HepG2 (cell line): ENCODE measurements around the gene CASKIN2. TPM values are rescaled to one million over a fixed set of nuclear protein-coding genes. Genes with fewer than 3 reads are reported as not detected.

Experiments
- CBX5 ChIP-seq: sonication (generic); formaldehyde crosslinking; IDR thresholded peaks from 2 replicates; pipeline ENCODE4 v1.4.0; 2020; ENCODE audit warnings: missing genetic modification reagents, borderline replicate concordance
- DNMT1 ChIP-seq: sonication (generic); formaldehyde crosslinking; IDR thresholded peaks from 2 replicates; pipeline ENCODE4 v1.5.1; 2020; ENCODE audit warnings: mild to moderate bottlenecking, missing genetic modification reagents
- GABPA ChIP-seq, 2 experiments: IDR thresholded peaks; 2 replicates each; pipeline ENCODE4 v1.6.1; 2011 to 2016; ENCODE audit warnings: low read depth in 2 of 2, low read length in 1 of 2, missing biosample characterization in 1 of 2, missing genetic modification characterization in 1 of 2
- HNF1B ChIP-seq: sonication (generic); formaldehyde crosslinking; IDR thresholded peaks from 2 replicates; pipeline ENCODE4 v1.5.1; 2020; ENCODE audit warnings: mild to moderate bottlenecking, moderate library complexity, missing genetic modification reagents
- HOXA7 ChIP-seq: sonication (generic); formaldehyde crosslinking; IDR thresholded peaks from 2 replicates; pipeline ENCODE4 v1.8.1; 2022; ENCODE audit warnings: mild to moderate bottlenecking, missing genetic modification reagents, moderate library complexity
- KDM4B ChIP-seq: sonication (generic); formaldehyde crosslinking; IDR thresholded peaks from 2 replicates; pipeline ENCODE4 v1.4.0; 2020; ENCODE audit warnings: missing genetic modification reagents
- KMT2B ChIP-seq: IDR thresholded peaks from 2 replicates; pipeline ENCODE4 v1.6.1; 2016; ENCODE audit warnings: missing genetic modification reagents, missing compliant biosample characterization
- MAF1 ChIP-seq: sonication (generic); formaldehyde crosslinking; IDR thresholded peaks from 2 replicates; pipeline ENCODE4 v1.5.0; 2020; ENCODE audit warnings: missing genetic modification reagents, borderline replicate concordance
- MIER2 ChIP-seq: IDR thresholded peaks from 2 replicates; pipeline ENCODE4 v1.6.1; 2016; ENCODE audit warnings: missing biosample characterization, missing genetic modification reagents
- NRL ChIP-seq: sonication (generic); formaldehyde crosslinking; IDR thresholded peaks from 2 replicates; pipeline ENCODE4 v1.5.0; 2020; ENCODE audit warnings: missing genetic modification reagents, mild to moderate bottlenecking, moderate library complexity, borderline replicate concordance
- RAD51 ChIP-seq: fragments of 450-650 bp; IDR thresholded peaks from 2 replicates; pipeline ENCODE4 v1.6.1; 2016; ENCODE audit warnings: borderline replicate concordance
- RCOR2 ChIP-seq: IDR thresholded peaks from 2 replicates; pipeline ENCODE4 v1.6.1; 2016; ENCODE audit warnings: missing biosample characterization, missing genetic modification reagents
- SRSF4 ChIP-seq: fragments of 200-400 bp; formaldehyde crosslinking; IDR thresholded peaks from one replicate; pipeline ENCODE4 v1.6.1; 2018; ENCODE audit warnings: mild to moderate bottlenecking, low read depth, low read length, moderate library complexity; ENCODE audit not compliant: poor library complexity, severe bottlenecking
- SUZ12 ChIP-seq: fragments of 150-350 bp; IDR thresholded peaks from 2 replicates; pipeline ENCODE4 v1.6.1; 2014; ENCODE audit warnings: low read depth, low read length
- THAP8 ChIP-seq: sonication (generic); formaldehyde crosslinking; IDR thresholded peaks from 2 replicates; pipeline ENCODE4 v1.5.1; 2020; ENCODE audit warnings: missing genetic modification reagents, mild to moderate bottlenecking, borderline replicate concordance
- TSC22D2 ChIP-seq: sonication (generic); formaldehyde crosslinking; IDR thresholded peaks from 2 replicates; pipeline ENCODE4 v1.5.1; 2020; ENCODE audit warnings: missing genetic modification reagents, mild to moderate bottlenecking, borderline replicate concordance
- ZBTB20 ChIP-seq: sonication (generic); formaldehyde crosslinking; IDR thresholded peaks from 2 replicates; pipeline ENCODE4 v1.8.1; 2023; ENCODE audit warnings: missing genetic modification reagents, low read depth, mild to moderate bottlenecking, borderline replicate concordance
- ZFP37 ChIP-seq: sonication (generic); formaldehyde crosslinking; IDR thresholded peaks from 2 replicates; pipeline ENCODE4 v1.4.0; 2020; ENCODE audit warnings: missing genetic modification reagents, borderline replicate concordance
- ZMAT5 ChIP-seq: sonication (generic); formaldehyde crosslinking; IDR thresholded peaks from 2 replicates; pipeline ENCODE4 v1.5.0; 2020; ENCODE audit warnings: mild to moderate bottlenecking, low read depth, missing genetic modification reagents, borderline replicate concordance
- ZNF383 ChIP-seq: sonication (generic); formaldehyde crosslinking; IDR thresholded peaks from 2 replicates; pipeline ENCODE4 v1.4.0; 2020; ENCODE audit warnings: missing genetic modification reagents, mild to moderate bottlenecking, borderline replicate concordance
- ZNF850 ChIP-seq: sonication (generic); formaldehyde crosslinking; conservative IDR thresholded peaks from 2 replicates; pipeline ENCODE4 v1.9.0; 2021; ENCODE audit warnings: mild to moderate bottlenecking, missing genetic modification reagents
- polyA plus RNA-seq, 8 experiments: library from polyadenylated mRNA; depleted of rRNA in 3 of 8; stranded (reverse) in 7 of 8; unstranded in 1 of 8; fragments of >200 nt; fragmentation: Illumina TruSeq in 4 of 8; extraction: Trizol in 4 of 8; gene quantifications; 2 replicates each; pipeline versions ENCODE4 v1.2.1 to v1.2.3, GENCODE V29; 2011 to 2016; ENCODE audit warnings: low read depth in 4 of 8, missing spikeins in 1 of 8, mixed read lengths in 1 of 8; ENCODE audit not compliant: insufficient read depth in 1 of 8
- total RNA-seq, 5 experiments: library from RNA; depleted of rRNA; stranded (reverse); fragments of >200 nt; fragmentation: Illumina TruSeq; extraction: Trizol; gene quantifications; 2 replicates each; pipeline ENCODE4 v1.2.3, GENCODE V29; 2016; ENCODE audit warnings: low read depth in 1 of 5

The CASKIN2 gene
- total and polyA plus RNA-seq, 2 of the 13 experiments (the other 11 are each of a cell fraction or from before 2014, with no cell fraction given): 5.2 to 7.8 TPM

GRCh38 chr17:75549246-75550138, 34.2 kb upstream of the CASKIN2 start (continued):
- TF ChIP-seq RCOR2 (no peak), KDM4B (CRISPR knock-in tag) (no peak), MAF1 (no peak), ZNF383 (CRISPR knock-in tag) (no peak), HNF1B (CRISPR knock-in tag) (peak; percentile 95), HOXA7 (CRISPR knock-in tag) (no peak), NRL (CRISPR knock-in tag) (peak; percentile 66; the same call in 1 of the 2 replicates), THAP8 (CRISPR knock-in tag) (peak; percentile 55; the same call in 1 of the 2 replicates), RAD51 (no peak; the same call in 1 of the 2 replicates), SRSF4 (no peak), KMT2B (peak; percentile 54; the same call in 1 of the 2 replicates), ZMAT5 (CRISPR knock-in tag) (no peak), TSC22D2 (CRISPR knock-in tag) (no peak), ZFP37 (CRISPR knock-in tag) (no peak), GABPA (IDR thresholded peaks at IDR 0.05; ENCODE audit: low read depth, low read length) (no peak), GABPA (CRISPR knock-in tag; IDR thresholded peaks at IDR 0.05; ENCODE audit: low read depth) (no peak), MIER2 (no peak), DNMT1 (CRISPR knock-in tag) (0 out of 2 replicates have a peak, but pooled peaks have one; percentile 28), ZBTB20 (no peak), SUZ12 (no peak), CBX5 (CRISPR knock-in tag) (no peak), ZNF850 (CRISPR knock-in tag) (no peak)
